Choroid plexus epithelial cell (primary cell): Measurements from ENCODE around the gene NT5E.

Experiments used
- DNase-seq: peaks from one replicate; pipeline ENCODE4 v3.0.0-alpha.2; 2010; ENCODE audit warnings: low read depth
- H3K4me3 ChIP-seq: 2 replicates; pipeline ENCODE4 v1.5.1; 2011; ENCODE audit warnings: low read depth, mild to moderate bottlenecking, control low read depth, low read length, moderate library complexity
- CTCF ChIP-seq: conservative IDR thresholded peaks from 2 replicates; pipeline ENCODE4 v1.5.1; 2011; ENCODE audit warnings: low read depth, mild to moderate bottlenecking, control low read depth, inconsistent platforms, low read length, moderate library complexity

The NT5E gene

GRCh38 chr6:85459224-85459901 is 9.5 kb downstream of the NT5E start:
- no peak overlapping the region for H3K4me3 ChIP-seq
- peak; percentile 70 for DNase-seq
- no peak for TF ChIP-seq CTCF

GRCh38 chr6:85460154-85460920 is 10.5 kb downstream of the NT5E start:
- DNase-seq = peak; percentile 74

GRCh38 chr6:85460921-85461797 is 11.3 kb downstream of the NT5E start:
- no peak overlapping the region for H3K4me3 ChIP-seq
- TF ChIP-seq CTCF = no peak
- peak; percentile 90 for DNase-seq

More at GRCh38 chr6:85460154-85460920, 10.5 kb downstream of the NT5E start:
- H3K4me3 ChIP-seq = no peak overlapping the region
- TF ChIP-seq CTCF = no peak

- no peak overlapping the region for H3K4me3 ChIP-seq
- TF ChIP-seq CTCF = no peak
- no peak for DNase-seq
These were observed 11.9 kb downstream of the NT5E start for GRCh38 chr6:85461798-85462170.

- H3K4me3 ChIP-seq = no peak overlapping the region
These were observed 12.8 kb downstream of the NT5E start for GRCh38 chr6:85462673-85463072.

More at GRCh38 chr6:85462673-85463072, 12.8 kb downstream of the NT5E start:
- TF ChIP-seq CTCF = no peak
- no peak for DNase-seq
